ENCODE measurements around the gene ANXA10. TPM values are rescaled to one million over a fixed set of nuclear protein-coding genes. Genes with fewer than 3 reads are reported as not detected.

The ANXA10 gene
- total and polyA plus RNA-seq, 2 experiments from 2014 or later, result not detected

DNA sequence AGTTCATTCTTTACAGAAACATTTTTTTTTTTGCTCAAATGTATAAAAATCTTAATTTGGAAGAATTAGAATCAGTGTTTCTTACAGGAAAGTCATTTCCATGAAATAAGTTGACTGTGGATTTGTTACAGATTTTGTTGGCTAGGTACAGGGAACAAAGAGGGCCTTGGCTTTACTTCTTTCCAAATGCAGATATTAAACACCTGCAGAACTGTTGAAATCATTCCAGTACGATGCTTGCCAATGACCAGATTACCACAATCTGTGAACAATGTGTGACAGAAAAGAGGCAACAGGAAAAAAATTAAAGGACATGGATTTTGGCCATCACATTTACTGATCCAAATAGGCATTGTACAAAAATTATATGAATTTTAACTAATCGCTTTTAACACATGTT lies 70.8 kb downstream of the ANXA10 start (continued):
- TF ChIP-seq, protein P1, sequence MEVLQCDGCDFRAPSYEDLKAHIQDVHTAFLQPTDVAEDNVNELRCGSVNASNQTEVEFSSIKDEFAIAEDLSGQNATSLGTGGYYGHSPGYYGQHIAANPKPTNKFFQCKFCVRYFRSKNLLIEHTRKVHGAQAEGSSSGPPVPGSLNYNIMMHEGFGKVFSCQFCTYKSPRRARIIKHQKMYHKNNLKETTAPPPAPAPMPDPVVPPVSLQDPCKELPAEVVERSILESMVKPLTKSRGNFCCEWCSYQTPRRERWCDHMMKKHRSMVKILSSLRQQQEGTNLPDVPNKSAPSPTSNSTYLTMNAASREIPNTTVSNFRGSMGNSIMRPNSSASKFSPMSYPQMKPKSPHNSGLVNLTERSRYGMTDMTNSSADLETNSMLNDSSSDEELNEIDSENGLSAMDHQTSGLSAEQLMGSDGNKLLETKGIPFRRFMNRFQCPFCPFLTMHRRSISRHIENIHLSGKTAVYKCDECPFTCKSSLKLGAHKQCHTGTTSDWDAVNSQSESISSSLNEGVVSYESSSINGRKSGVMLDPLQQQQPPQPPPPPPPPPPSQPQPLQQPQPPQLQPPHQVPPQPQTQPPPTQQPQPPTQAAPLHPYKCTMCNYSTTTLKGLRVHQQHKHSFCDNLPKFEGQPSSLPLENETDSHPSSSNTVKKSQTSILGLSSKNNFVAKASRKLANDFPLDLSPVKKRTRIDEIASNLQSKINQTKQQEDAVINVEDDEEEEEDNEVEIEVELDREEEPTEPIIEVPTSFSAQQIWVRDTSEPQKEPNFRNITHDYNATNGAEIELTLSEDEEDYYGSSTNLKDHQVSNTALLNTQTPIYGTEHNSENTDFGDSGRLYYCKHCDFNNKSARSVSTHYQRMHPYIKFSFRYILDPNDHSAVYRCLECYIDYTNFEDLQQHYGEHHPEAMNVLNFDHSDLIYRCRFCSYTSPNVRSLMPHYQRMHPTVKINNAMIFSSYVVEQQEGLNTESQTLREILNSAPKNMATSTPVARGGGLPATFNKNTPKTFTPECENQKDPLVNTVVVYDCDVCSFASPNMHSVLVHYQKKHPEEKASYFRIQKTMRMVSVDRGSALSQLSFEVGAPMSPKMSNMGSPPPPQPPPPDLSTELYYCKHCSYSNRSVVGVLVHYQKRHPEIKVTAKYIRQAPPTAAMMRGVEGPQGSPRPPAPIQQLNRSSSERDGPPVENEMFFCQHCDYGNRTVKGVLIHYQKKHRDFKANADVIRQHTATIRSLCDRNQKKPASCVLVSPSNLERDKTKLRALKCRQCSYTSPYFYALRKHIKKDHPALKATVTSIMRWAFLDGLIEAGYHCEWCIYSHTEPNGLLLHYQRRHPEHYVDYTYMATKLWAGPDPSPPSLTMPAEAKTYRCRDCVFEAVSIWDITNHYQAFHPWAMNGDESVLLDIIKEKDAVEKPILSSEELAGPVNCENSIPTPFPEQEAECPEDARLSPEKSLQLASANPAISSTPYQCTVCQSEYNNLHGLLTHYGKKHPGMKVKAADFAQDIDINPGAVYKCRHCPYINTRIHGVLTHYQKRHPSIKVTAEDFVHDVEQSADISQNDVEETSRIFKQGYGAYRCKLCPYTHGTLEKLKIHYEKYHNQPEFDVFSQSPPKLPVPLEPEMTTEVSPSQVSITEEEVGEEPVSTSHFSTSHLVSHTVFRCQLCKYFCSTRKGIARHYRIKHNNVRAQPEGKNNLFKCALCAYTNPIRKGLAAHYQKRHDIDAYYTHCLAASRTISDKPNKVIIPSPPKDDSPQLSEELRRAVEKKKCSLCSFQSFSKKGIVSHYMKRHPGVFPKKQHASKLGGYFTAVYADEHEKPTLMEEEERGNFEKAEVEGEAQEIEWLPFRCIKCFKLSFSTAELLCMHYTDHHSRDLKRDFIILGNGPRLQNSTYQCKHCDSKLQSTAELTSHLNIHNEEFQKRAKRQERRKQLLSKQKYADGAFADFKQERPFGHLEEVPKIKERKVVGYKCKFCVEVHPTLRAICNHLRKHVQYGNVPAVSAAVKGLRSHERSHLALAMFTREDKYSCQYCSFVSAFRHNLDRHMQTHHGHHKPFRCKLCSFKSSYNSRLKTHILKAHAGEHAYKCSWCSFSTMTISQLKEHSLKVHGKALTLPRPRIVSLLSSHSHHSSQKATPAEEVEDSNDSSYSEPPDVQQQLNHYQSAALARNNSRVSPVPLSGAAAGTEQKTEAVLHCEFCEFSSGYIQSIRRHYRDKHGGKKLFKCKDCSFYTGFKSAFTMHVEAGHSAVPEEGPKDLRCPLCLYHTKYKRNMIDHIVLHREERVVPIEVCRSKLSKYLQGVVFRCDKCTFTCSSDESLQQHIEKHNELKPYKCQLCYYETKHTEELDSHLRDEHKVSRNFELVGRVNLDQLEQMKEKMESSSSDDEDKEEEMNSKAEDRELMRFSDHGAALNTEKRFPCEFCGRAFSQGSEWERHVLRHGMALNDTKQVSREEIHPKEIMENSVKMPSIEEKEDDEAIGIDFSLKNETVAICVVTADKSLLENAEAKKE (CRISPR knock-in tag; IDR thresholded peaks at IDR 0.05), result no peak
- no peak for TF ChIP-seq NANOG (IDR thresholded peaks at IDR 0.05; ENCODE audit: borderline replicate concordance)

DNA sequence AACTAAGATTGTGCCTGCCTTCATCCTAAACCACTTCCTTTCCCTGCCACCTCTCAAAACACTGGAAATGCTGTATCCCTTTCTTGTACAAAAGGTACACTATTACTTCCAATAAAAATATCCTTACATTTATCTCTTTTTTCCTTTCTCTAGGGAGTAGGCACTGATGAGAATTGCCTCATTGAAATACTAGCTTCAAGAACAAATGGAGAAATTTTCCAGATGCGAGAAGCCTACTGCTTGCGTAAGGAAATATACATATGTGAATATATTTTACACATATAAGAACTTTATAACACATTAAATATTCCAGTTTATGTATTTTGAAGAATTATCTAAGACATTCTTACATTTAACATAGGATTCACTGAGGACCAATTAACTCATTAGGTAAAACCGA lies 71.7 kb downstream of the ANXA10 start:
- no peaks in the 10 kb centered on the region for H3K79me2 ChIP-seq (replicated peaks; ENCODE audit: insufficient read depth)
- no peaks in the 10 kb centered on the region for H3F3A ChIP-seq (replicated peaks; ENCODE audit: low read depth)
- H3K27me3 Mint-ChIP-seq (ENCODE audit: insufficient read depth, low read depth, poor library complexity), result no peaks in the 10 kb centered on the region
- H3K27ac Mint-ChIP-seq, result no peak overlapping the region
- H3K27me3 ChIP-seq (ENCODE audit: insufficient read depth), result no peaks in the 10 kb centered on the region
- no peaks in the 10 kb centered on the region for H3K4me1 ChIP-seq (ENCODE audit: insufficient read depth)
- DNase-seq (ENCODE audit: low spot score) (no peak), ATAC-seq (no peak)
- H3K4me2 ChIP-seq, result no peak overlapping the region
- no peak overlapping the region for H3K4me3 ChIP-seq
- H2AFZ ChIP-seq, result no peak overlapping the region
- no peak overlapping the region for H3K27ac ChIP-seq (ENCODE audit: low read depth)
- no peaks in the 10 kb centered on the region for H4K20me1 ChIP-seq (replicated peaks; ENCODE audit: insufficient read depth)
- peaks cover 5% of the 10 kb centered on the region; the same call in 1 of the 2 replicates for H3K9me2 ChIP-seq (ENCODE audit: insufficient read depth)
- no peaks in the 10 kb centered on the region for H3K4me1 Mint-ChIP-seq
- no peaks in the 10 kb centered on the region for H3K36me3 ChIP-seq (ENCODE audit: insufficient read depth)
- peaks cover 16% of the 10 kb centered on the region for H3K9me3 Mint-ChIP-seq
- peaks cover 8% of the 10 kb centered on the region; the same call in 2 of the 3 replicates for H3K36me3 Mint-ChIP-seq (ENCODE audit: low read depth)
- no peak overlapping the region for H3K4me3 Mint-ChIP-seq
- no peak for TF ChIP-seq ZNF331 (CRISPR knock-in tag; IDR thresholded peaks at IDR 0.05; ENCODE audit: low read depth)
- TF ChIP-seq, protein P2, sequence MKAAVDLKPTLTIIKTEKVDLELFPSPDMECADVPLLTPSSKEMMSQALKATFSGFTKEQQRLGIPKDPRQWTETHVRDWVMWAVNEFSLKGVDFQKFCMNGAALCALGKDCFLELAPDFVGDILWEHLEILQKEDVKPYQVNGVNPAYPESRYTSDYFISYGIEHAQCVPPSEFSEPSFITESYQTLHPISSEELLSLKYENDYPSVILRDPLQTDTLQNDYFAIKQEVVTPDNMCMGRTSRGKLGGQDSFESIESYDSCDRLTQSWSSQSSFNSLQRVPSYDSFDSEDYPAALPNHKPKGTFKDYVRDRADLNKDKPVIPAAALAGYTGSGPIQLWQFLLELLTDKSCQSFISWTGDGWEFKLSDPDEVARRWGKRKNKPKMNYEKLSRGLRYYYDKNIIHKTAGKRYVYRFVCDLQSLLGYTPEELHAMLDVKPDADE (IDR thresholded peaks at IDR 0.05), result no peak
- TF ChIP-seq EZH2 (IDR thresholded peaks at IDR 0.05; ENCODE audit: low read depth, unreplicated experiment), result no peak
- no peak for TF ChIP-seq JUNB (IDR thresholded peaks at IDR 0.05; ENCODE audit: unreplicated experiment)
- no peak for TF ChIP-seq EZH2phosphoT487 (IDR thresholded peaks at IDR 0.05; ENCODE audit: unreplicated experiment)
- TF ChIP-seq POLR2AphosphoS5 (IDR thresholded peaks at IDR 0.05; ENCODE audit: low read depth), result no peak
- no peak for TF ChIP-seq ZNF114 (CRISPR knock-in tag; IDR thresholded peaks at IDR 0.05)
- TF ChIP-seq, protein P3, sequence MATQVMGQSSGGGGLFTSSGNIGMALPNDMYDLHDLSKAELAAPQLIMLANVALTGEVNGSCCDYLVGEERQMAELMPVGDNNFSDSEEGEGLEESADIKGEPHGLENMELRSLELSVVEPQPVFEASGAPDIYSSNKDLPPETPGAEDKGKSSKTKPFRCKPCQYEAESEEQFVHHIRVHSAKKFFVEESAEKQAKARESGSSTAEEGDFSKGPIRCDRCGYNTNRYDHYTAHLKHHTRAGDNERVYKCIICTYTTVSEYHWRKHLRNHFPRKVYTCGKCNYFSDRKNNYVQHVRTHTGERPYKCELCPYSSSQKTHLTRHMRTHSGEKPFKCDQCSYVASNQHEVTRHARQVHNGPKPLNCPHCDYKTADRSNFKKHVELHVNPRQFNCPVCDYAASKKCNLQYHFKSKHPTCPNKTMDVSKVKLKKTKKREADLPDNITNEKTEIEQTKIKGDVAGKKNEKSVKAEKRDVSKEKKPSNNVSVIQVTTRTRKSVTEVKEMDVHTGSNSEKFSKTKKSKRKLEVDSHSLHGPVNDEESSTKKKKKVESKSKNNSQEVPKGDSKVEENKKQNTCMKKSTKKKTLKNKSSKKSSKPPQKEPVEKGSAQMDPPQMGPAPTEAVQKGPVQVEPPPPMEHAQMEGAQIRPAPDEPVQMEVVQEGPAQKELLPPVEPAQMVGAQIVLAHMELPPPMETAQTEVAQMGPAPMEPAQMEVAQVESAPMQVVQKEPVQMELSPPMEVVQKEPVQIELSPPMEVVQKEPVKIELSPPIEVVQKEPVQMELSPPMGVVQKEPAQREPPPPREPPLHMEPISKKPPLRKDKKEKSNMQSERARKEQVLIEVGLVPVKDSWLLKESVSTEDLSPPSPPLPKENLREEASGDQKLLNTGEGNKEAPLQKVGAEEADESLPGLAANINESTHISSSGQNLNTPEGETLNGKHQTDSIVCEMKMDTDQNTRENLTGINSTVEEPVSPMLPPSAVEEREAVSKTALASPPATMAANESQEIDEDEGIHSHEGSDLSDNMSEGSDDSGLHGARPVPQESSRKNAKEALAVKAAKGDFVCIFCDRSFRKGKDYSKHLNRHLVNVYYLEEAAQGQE (IDR thresholded peaks at IDR 0.05; ENCODE audit: unreplicated experiment), result no peak

Data from GM23338 (cell line).